Stimulated activated CD4-positive, alpha-beta T cell treated with anti-CD3 and anti-CD28 coated beads, Interleukin-4, amount 100 ng/mL, for 1 hour (primary cell): ENCODE measurements around the gene DPM1.

ENCODE experiments used
- DNase-seq: peaks from one replicate; pipeline ENCODE4 v3.0.0-alpha.2; 2020

The DPM1 gene

GRCh38 chr20:50892394-50892793 is 65.9 kb downstream of the DPM1 start:
- no peak for DNase-seq

- DNase-seq = no peak
These were observed 67.2 kb downstream of the DPM1 start for GRCh38 chr20:50891138-50891537.

DNA sequence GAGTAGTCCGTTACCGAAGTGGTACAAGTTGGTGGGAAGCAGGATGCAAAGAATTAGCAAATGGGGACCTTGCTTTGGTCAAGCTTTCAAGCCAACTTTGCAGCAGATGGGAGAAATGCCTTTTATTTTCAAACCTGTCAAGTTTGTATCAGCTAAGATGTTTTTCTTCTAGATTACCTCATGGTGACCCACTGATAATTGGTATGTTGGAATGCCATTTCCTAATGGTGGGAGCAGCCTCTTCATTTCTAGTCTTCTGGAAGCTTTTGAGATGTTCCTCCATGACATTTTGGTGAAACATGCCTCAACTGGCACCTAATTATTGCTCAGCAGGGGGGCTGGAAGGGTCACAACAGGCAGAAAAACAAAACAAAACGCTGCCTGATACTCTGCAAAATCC is 70.8 kb downstream of the DPM1 start:
- no peak for DNase-seq

DNA sequence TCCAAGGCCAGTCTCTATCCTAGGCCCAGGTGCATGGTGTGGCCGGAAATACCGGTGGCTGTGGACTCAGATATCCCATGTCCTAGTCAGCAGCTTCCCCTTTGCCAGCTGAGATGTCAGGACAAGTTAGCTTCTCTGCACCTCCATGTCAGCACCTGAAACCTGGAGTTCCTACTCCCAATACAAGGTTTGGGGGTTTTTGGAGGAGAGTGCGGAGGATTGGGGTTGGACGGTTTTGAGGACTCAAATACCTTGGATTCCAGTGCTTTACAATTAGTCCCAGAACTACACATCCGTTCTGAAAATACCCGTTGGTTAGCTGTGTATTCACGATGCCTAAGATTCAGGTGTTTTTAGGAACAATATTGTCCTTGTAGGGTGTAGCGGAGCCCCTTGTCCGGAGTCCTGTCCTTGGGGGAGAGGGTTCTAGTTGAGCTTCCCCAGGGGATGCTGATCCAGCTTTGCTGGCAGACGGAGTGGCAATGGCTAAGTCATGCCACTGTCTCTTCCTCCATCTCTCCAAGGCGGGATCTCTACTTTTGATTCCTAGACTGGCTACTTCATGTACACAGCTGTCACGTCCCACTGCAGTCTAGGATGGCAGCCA is 72.0 kb downstream of the DPM1 start:
- no peak for DNase-seq

DNA sequence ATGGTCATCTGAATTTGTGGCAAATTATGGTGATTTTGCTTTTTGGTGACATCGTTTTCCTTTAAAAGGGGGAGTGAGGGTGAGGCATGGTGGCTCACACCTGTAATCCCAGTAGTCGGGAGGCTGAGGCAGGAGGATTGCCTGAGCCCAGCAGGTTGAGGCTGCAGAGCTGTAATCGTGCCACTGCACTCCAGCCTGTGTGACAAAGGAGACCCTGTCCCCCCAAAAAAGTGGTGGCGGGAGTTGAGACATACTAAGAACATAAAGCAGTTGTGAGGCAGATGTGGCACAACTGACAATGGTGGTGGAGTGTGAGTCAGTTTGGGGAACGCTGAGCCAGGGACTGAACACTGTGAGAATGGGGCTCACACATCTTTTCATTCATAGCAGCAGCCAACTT is 72.6 kb downstream of the DPM1 start:
- no peak for DNase-seq

DNA sequence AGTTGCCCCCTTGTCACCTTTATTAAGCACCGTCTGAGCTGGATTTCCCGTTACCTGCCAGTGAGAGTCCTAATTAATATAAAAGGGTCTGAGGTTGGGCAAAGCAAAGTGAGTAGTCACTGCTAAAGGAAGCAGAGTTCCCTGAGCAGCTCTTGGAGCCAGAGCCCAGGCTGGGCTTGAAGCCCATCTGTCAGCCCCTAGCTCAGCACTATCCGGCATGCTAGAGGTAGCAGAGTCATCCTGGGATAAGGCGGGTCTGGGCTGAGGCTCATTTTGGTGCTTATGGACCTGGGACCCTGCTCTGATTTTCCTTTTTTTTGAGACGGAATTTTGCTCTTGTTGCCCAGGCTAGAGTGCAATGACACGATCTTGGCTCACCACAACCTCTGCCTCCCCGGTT is 73.3 kb downstream of the DPM1 start:
- no peak for DNase-seq
